Endothelial cell of umbilical vein (primary cell): Measurements from ENCODE around the gene ACSBG1. TPM values are rescaled to one million over a fixed set of nuclear protein-coding genes. Genes with fewer than 3 reads are reported as not detected.

ENCODE experiments used
- BruUV-seq: library from RNA; stranded (reverse); fragments of 400-500 nt; replicated peaks from 2 replicates; lab custom pipeline; 2021; lab: Mats Ljungman, UMichigan
- CTCF ChIA-PET: fragments of 300-600, 350-600 bp; sonication (Branson Sonifier 250); formaldehyde crosslinking; loops from one replicate; lab custom pipeline; 2021; ENCODE audit warnings: antibody characterized with exemption, inconsistent platforms; lab: Charles Lee
- POLR2A ChIA-PET: fragments of 300-600, 350-600 bp; sonication (Branson Sonifier 250); formaldehyde crosslinking; loops from one replicate; lab custom pipeline; 2021; ENCODE audit warnings: antibody characterized with exemption, inconsistent platforms; lab: Charles Lee
- DNase-seq: peaks from one replicate; pipeline ENCODE4 v3.0.0-alpha.2; 2011; ENCODE audit warnings: low read depth, low spot score
- FAIRE-seq: peaks from 2 replicates; lab custom pipeline; 2011; peaks lifted over from hg19 to GRCh38; lab: Jason Lieb, UNC
- H2AFZ ChIP-seq: 2 replicates; pipeline ENCODE4 v1.6.0; 2012; ENCODE audit warnings: low read depth, low read length, control low read depth, inconsistent platforms
- H3K27ac ChIP-seq: 2 replicates; pipeline ENCODE4 v1.5.1; 2011; ENCODE audit warnings: low read depth, mild to moderate bottlenecking, control low read depth, low read length, moderate library complexity; ENCODE audit not compliant: insufficient read depth
- H3K27me3 ChIP-seq, 2 experiments: 2 replicates each; pipeline versions ENCODE4 v1.6.0 to v1.6.1; 2011; ENCODE audit warnings: low read length in 2 of 2, mixed read lengths in 1 of 2; ENCODE audit not compliant: control insufficient read depth in 2 of 2, insufficient read depth in 2 of 2
- H3K36me3 ChIP-seq, 2 experiments: 2 replicates in 1 of 2; 3 replicates in 1 of 2; pipeline ENCODE4 v1.5.1; 2011; ENCODE audit warnings: low read length in 2 of 2, mild to moderate bottlenecking in 1 of 2, moderate library complexity in 1 of 2; ENCODE audit not compliant: control insufficient read depth in 2 of 2, insufficient read depth in 2 of 2; ENCODE audit errors: extremely low read depth in 1 of 2
- H3K4me1 ChIP-seq: 3 replicates; pipeline ENCODE4 v1.5.1; 2011; ENCODE audit warnings: mild to moderate bottlenecking, low read length; ENCODE audit not compliant: control insufficient read depth, insufficient read depth; ENCODE audit errors: extremely low read depth
- H3K4me2 ChIP-seq: 2 replicates; pipeline ENCODE4 v1.6.1; 2011; ENCODE audit warnings: low read length, control low read depth, mixed read lengths; ENCODE audit not compliant: insufficient read depth
- H3K4me3 ChIP-seq, 3 experiments: fragments of 200-600 bp in 1 of 3; sonication (generic), shearing (Covaris generic) in 1 of 3; replicated peaks in 1 of 3; 2 replicates each; pipeline ENCODE4 v1.5.1; 2011 to 2016; ENCODE audit warnings: control low read depth in 3 of 3, low read length in 3 of 3, mild to moderate bottlenecking in 2 of 3, inconsistent platforms in 1 of 3, low read depth in 1 of 3, moderate library complexity in 1 of 3; ENCODE audit not compliant: insufficient read depth in 1 of 3
- H3K79me2 ChIP-seq: 2 replicates; pipeline ENCODE4 v1.6.0; 2012; ENCODE audit warnings: low read length, inconsistent platforms; ENCODE audit not compliant: control insufficient read depth, insufficient read depth
- H3K9ac ChIP-seq: replicated peaks from 2 replicates; pipeline ENCODE3; 2011; ENCODE audit warnings: low read length, control low read depth; ENCODE audit not compliant: insufficient read depth; ENCODE audit errors: extremely low read depth
- H3K9me1 ChIP-seq: replicated peaks from 3 replicates; pipeline ENCODE4 v1.6.0; 2011; ENCODE audit warnings: mild to moderate bottlenecking, low read length; ENCODE audit not compliant: control insufficient read depth, insufficient read depth; ENCODE audit errors: extremely low read depth
- H3K9me3 ChIP-seq: replicated peaks from 2 replicates; pipeline ENCODE4 v1.5.1; 2012; ENCODE audit warnings: low read length, inconsistent platforms; ENCODE audit not compliant: control insufficient read depth, insufficient read depth
- H4K20me1 ChIP-seq: replicated peaks from 2 replicates; pipeline ENCODE3; 2011; ENCODE audit warnings: mild to moderate bottlenecking, low read length; ENCODE audit not compliant: control insufficient read depth, insufficient read depth; ENCODE audit errors: extremely low read depth
- EZH2 ChIP-seq: IDR thresholded peaks from 2 replicates; pipeline ENCODE4 v1.6.1; 2012; ENCODE audit warnings: borderline replicate concordance, low read depth, mild to moderate bottlenecking, moderate library complexity, low read length, inconsistent platforms; ENCODE audit not compliant: severe bottlenecking
- FOS ChIP-seq: IDR thresholded peaks from 2 replicates; pipeline ENCODE4 v1.6.1; 2011; ENCODE audit warnings: mild to moderate bottlenecking, low read length, moderate library complexity, borderline replicate concordance; ENCODE audit not compliant: insufficient read depth
- GATA2 ChIP-seq: IDR thresholded peaks from 2 replicates; pipeline ENCODE4 v1.7.0; 2011; ENCODE audit warnings: low read depth, mild to moderate bottlenecking, moderate library complexity, mixed read lengths, low read length; ENCODE audit not compliant: insufficient read length, insufficient read depth
- JUN ChIP-seq: IDR thresholded peaks from 2 replicates; pipeline ENCODE4 v1.6.1; 2011; ENCODE audit warnings: borderline replicate concordance, low read depth; ENCODE audit not compliant: insufficient read length, insufficient read depth
- MYC ChIP-seq: IDR thresholded peaks from one replicate; pipeline ENCODE4 v1.6.1; 2011; ENCODE audit warnings: mild to moderate bottlenecking, low read depth, low read length
- POLR2A ChIP-seq: IDR thresholded peaks from 2 replicates; pipeline ENCODE4 v1.6.1; 2012; ENCODE audit warnings: low read depth, mild to moderate bottlenecking, control low read depth, low read length
- POLR2AphosphoS5 ChIP-seq: IDR thresholded peaks from 2 replicates; pipeline ENCODE4 v1.6.1; 2012; ENCODE audit warnings: low read depth, mild to moderate bottlenecking, control low read depth, low read length, moderate library complexity; ENCODE audit not compliant: insufficient read depth
- dilution Hi-C: fragments of 300-500 bp; cut with MboI; formaldehyde crosslinking; loops from one replicate; pipeline ENCODE4 v1.15.0; 2019; ENCODE audit warnings: low sequenced_read_pairs; ENCODE audit not compliant: extremely low pct_ligation_motif_present
- intact Hi-C: fragments of 100-400 bp; cut with micrococcal nuclease; formaldehyde crosslinking; loops from one replicate; pipeline ENCODE4 v1.10.0; 2022
- polyA plus RNA-seq, 4 experiments: library from polyadenylated mRNA; depleted of rRNA in 3 of 4; stranded (reverse) in 3 of 4; unstranded in 1 of 4; fragments of >200 nt; gene quantifications; 2 replicates each; pipeline versions ENCODE4 v1.2.1 to v1.2.3, GENCODE V29; 2011 to 2012; ENCODE audit warnings: missing spikeins in 1 of 4
- total RNA-seq: library from RNA; stranded (reverse); gene quantifications from 2 replicates; pipeline ENCODE4 v1.2.3, GENCODE V29; 2021
- TF ChIP-seq, protein P1 (sequence below): IDR thresholded peaks from 2 replicates; pipeline ENCODE4 v1.6.1; 2011; ENCODE audit not compliant: insufficient read depth, insufficient read length
- TF ChIP-seq, protein P2 (sequence below), 2 donors: IDR thresholded peaks; 1 replicate in 1 of 2; 2 replicates in 1 of 2; pipeline ENCODE4 v1.5.1; 2011; ENCODE audit warnings: low read length in 2 of 2, mild to moderate bottlenecking in 2 of 2, moderate library complexity in 2 of 2, control low read depth in 1 of 2, inconsistent platforms in 1 of 2, low read depth in 1 of 2; ENCODE audit not compliant: insufficient read depth in 1 of 2; ENCODE audit errors: extremely low read depth in 1 of 2

ACSBG1 gene
- total and polyA plus RNA-seq, 2 donors (not counting 3 experiments of a cell fraction or from before 2014, with no cell fraction given) = not detected

DNA sequence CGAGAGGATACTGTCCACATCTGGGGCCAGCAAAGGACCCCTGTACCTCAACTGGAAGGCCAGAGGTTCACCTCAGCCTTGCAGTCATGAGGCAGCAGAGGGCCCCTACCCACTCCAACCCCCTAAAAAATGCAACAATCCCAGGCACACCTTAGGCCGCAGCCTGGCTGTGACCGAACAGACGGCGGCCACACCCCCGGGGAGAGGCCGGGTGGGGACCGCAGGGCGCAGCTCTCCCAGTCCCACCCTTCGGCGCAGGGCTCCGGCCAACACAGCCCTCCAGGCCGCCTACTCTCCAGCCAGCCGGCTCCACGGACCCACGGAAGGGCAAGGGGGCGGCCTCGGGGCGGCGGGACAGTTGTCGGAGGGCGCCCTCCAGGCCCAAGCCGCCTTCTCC, 29.5 kb upstream of the ACSBG1 start:
- Histone ChIP-seq H3K4me3 (peak overlapping the region in 1 of 3 experiments; percentile 44), H3K4me2 (no peak overlapping the region), H3K9me1 (no peaks in the 10 kb centered on the region), H3K79me2 (peaks cover 19% of the 10 kb centered on the region), H3K9me3 (no peaks in the 10 kb centered on the region), H3K36me3 (no peaks in the 10 kb centered on the region), H3K27me3 (no peaks in the 10 kb centered on the region), H2AFZ (peak overlapping the region; percentile 97), H3K9ac (peak overlapping the region; percentile 49), H3K27ac (peak overlapping the region; percentile 41), H4K20me1 (no peaks in the 10 kb centered on the region), H3K4me1 (peaks cover 7% of the 10 kb centered on the region)
- ChIA-PET POLR2A (interaction anchor here (0.6 kb wide), 1 partner anchor 148 kb away, joined by 3 read pairs; no protein-coding TSS in a partner anchor), CTCF (interaction anchor here (2.8 kb wide), 1 partner anchor 36 kb away, joined by 11 read pairs; the partner anchor contains the start of gene SKIC8)
- dilution Hi-C loops (no loop called here), intact Hi-C loops (no loop called here)
- DNase-seq (no peak), FAIRE-seq (no peak)
- TF ChIP-seq JUN (no peak), FOS (no peak), POLR2AphosphoS5 (no peak), MYC (no peak), EZH2 (no peak), POLR2A (no peak), GATA2 (no peak)
- TF ChIP-seq, protein P1, sequence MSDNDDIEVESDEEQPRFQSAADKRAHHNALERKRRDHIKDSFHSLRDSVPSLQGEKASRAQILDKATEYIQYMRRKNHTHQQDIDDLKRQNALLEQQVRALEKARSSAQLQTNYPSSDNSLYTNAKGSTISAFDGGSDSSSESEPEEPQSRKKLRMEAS = no peak
- TF ChIP-seq, protein P2, sequence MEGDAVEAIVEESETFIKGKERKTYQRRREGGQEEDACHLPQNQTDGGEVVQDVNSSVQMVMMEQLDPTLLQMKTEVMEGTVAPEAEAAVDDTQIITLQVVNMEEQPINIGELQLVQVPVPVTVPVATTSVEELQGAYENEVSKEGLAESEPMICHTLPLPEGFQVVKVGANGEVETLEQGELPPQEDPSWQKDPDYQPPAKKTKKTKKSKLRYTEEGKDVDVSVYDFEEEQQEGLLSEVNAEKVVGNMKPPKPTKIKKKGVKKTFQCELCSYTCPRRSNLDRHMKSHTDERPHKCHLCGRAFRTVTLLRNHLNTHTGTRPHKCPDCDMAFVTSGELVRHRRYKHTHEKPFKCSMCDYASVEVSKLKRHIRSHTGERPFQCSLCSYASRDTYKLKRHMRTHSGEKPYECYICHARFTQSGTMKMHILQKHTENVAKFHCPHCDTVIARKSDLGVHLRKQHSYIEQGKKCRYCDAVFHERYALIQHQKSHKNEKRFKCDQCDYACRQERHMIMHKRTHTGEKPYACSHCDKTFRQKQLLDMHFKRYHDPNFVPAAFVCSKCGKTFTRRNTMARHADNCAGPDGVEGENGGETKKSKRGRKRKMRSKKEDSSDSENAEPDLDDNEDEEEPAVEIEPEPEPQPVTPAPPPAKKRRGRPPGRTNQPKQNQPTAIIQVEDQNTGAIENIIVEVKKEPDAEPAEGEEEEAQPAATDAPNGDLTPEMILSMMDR (IDR thresholded peaks at IDR 0.05; ENCODE audit: extremely low read depth in 1 of 2, insufficient read depth in 1 of 2, low read depth in 1 of 2, low read length in 2 of 2) = no peak
- TSS peak; percentile 25 for BruUV-seq
